ENCODE results near the gene DPP6.

DPP6 gene

GRCh38 chr7:154475864-154476263, 423.7 kb downstream of the DPP6 start:
- no peak for DNase-seq

DNA sequence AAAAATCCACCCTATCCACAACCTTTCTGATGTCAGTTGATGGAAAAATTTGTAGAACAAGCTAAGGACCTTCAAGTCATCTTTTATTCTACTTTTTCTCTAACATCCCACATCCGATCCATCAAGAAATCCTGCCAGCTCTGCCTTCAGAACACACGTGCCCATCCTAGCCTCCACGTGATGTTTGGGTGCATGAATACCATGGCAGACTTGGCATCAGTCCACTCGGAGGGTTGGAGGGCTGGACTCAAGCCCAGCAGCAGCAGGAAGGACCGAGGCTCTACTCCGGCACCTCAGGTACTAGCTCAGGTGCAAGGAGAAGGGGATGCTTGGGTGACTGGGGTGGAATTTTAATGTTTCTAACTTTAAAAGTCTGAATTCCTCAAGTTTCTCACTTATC, 428.6 kb downstream of the DPP6 start:
- DNase-seq: no peak

DNA sequence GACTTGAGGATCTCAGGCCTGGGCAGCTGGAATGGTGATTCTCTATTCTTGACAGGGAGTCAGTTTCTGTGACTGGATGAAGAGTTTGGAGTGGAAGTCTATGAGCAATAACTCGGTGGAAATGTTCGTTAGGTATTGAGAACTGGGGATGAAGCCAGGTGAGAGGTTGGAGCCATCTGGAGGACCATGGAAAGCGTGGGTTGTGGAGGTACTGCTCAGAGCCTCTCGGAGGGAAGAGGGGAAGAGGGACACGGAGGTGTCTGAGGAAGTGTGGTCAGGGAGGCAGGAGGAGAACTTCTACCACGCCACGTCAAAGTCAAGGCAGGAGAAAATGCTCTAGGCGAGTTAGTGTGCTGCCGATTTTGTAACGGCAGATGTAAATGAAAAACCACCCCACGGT, 430.7 kb downstream of the DPP6 start:
- DNase-seq: no peak

GRCh38 chr7:154484406-154484805, 432.2 kb downstream of the DPP6 start:
- no peak for DNase-seq

GRCh38 chr7:154484943-154485342, 432.7 kb downstream of the DPP6 start:
- no peak for DNase-seq

DNA sequence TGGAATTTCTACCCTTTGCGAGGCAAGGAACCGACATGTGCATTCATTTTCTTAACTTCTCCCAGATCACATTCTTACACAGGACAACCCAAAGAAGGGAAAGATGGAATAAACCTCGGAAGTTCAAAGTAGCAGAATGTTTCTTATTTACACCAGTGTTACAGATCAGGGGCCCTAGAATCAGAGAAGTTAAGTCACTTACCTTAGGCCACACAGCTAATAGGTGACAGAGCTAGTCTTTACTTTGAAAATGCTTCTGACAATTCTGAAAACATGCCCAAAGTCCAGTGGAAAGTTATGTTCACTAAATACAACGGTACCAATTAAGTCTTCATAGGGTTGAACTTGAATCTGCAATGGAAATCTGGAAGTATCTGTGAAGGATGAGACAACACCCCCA, 437.7 kb downstream of the DPP6 start:
- DNase-seq: no peak

- DNase-seq: no peak
Measured at GRCh38 chr7:154493594-154493993, 441.4 kb downstream of the DPP6 start.

DNA sequence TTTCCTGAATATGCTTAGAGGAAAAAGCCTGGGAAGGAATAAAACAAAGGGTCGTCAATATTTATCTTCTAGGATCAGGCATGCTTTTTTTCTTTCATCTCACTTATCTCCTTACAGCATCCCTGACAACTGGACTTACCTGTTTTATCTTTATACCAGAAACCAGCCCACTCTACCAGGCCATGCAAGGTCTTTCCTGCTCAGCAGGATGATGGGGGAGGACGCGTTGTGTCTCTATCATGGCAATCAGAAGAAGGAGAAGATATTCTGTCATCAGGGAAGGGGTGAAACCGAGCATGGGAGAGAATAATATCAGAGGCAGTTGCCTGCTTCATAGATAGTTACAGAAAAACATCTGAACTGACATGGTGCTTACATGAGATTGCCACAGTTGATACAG, 445.6 kb downstream of the DPP6 start:
- DNase-seq: no peak

DNA sequence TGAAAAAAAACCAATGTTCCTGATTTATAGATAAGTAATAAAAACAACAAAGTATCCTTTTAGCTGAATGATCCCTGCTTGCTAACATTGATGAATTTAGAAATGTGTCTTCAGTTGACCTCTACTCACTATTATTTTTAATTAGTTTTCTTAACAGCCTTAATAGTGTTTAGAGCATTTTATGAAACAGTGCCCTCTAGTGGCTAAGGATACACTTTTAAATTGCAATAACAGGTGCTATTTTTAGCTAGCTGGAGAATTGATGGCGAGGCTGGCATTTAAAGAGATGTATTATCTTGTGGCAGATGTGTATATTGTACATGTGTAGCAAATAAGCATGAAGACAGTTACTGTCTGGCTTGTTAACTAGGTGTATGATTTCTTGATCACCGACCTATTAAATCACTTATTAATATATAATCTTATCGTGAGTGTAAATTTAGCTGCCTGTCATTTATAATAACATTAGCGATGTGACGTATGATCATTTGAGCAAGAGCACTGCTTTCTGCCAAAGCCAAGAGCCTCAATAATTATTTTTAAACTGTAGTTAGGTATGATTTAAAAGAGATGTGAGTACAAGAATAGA, 451.9 kb downstream of the DPP6 start:
- DNase-seq: peak; percentile 53

- DNase-seq: no peak
Measured at GRCh38 chr7:154504918-154505317, 452.7 kb downstream of the DPP6 start.

- no peak for DNase-seq
Measured at GRCh38 chr7:154505362-154505761, 453.2 kb downstream of the DPP6 start.

GRCh38 chr7:154509192-154509591, 457.0 kb downstream of the DPP6 start:
- no peak for DNase-seq

DNA sequence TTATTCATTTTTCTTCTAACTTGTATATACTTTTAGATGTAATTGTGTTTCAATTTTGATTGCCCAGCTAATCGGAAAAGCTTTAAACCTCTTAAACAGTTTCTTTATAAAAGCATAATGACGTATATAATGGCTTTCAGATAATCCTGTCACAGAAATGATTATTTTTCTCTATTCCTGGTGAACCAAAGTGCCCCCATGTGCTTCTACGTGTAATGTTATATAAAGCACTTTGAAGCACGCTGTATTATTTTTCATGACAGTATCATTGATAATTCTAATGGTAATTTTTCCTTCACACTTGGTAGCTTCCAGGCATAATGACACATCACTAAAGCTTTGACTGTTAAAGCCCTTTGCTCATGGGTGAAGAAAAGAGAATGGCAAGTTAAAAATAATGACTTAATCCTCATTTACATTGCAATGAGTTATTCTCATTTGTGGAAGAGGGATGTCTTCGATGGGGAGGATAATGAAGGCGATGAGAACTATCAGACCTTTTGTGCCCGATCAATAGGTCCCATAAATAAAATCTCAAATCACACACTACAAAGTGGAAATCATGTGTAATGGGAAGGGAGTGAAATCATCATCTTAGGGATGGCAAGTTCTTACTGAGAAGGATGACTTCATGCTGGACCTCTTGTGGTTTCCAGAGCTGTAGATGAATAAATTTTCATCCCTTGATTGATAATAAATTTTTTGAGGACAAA, 460.1 kb downstream of the DPP6 start:
- no peak for DNase-seq

GRCh38 chr7:154517768-154518167, 465.6 kb downstream of the DPP6 start:
- no peak for DNase-seq

GRCh38 chr7:154519229-154519628, 467.0 kb downstream of the DPP6 start:
- DNase-seq: no peak

DNA sequence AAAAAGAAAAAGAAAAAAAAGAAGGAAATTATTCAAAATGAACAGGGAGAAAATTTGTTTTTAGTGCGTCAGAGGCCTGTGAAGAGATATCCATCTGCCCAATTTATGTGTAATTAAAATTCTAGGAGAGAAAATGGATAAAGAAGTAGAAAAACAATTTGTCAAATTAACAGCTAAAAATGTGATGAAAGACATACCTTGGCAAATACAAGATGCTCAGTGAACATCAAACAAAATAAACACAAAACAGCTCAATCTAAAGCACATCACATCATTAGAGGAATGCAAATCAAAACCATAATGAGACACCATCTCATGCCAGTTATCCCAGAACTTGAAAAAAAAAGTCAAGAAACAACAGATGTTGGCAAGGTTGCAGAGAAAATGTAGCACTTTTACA, 477.9 kb downstream of the DPP6 start:
- no peak for DNase-seq

GRCh38 chr7:154532771-154533170, 480.6 kb downstream of the DPP6 start:
- DNase-seq: no peak

DNA sequence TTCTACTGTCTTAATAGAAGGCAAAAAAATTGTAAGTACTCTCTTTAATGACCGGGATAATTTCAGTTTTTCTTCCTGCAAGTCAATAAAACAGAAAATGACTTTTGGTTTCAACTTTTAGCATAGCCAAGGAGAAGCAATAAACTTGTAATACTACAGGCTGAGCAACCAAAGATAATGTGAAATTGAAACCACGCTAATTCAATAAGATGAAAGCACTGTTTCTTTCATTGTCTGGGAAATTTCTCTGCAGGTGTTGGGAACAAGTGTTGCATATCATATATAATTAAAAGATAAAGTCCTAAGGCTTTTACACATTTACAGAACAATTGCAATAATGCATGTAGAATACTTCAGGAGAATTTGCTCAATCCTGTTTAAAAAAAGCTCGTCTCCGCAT, 488.4 kb downstream of the DPP6 start:
- no peak for DNase-seq

DNA sequence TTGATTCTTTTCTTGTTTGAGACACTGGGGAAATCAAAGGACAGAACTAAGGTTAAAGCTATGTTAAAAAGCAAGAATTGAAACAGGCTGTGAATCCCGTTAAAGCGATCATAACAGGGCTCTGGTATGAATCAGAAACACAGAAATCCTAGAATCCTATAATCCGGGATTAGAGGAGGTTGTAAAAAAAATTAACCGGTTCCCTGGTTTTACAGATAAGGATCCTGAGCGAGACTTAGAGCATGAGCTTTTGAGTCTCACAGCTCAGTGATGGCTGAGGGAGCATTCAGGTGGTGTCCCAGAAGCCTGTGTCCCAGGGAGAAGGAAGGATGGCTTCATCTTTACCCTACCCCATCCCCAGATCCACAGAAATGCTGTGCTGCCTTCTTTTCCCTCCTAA, 489.4 kb downstream of the DPP6 start:
- no peak for DNase-seq

DNA sequence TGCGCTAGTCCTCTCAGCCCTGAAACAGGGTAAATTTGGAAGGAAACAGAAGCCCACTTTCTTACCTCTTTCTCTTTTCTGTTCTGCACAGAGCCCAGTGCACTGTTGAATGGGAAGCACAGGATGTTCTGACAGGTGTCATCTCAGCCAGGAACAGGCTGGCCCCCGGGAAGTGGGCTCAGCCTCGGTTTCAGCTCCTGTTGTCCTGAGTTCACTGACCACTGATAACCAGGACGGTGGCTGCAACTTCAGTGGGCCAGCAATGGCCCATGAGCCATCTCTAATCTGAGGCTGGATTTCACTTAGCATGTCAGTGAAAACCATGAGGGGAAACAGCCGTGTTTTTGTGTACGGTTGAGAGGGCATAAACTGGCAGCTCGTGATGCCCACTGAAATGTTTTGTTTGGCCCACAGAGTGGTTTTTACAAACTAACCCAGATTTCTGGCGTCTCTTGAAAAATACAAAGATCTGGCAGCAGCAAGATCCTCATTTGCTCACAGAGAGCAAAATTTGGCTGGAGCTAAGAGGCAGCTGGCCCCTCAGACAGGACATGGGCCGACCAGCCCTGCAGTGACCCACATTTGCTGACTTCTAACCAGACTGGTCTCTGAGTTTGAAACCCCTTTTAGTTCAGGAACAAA, 494.9 kb downstream of the DPP6 start:
- no peak for DNase-seq

- no peak for DNase-seq
Measured at GRCh38 chr7:154553711-154554265, 501.6 kb downstream of the DPP6 start.

GRCh38 chr7:154559454-154559853, 507.3 kb downstream of the DPP6 start:
- DNase-seq: no peak

DNA sequence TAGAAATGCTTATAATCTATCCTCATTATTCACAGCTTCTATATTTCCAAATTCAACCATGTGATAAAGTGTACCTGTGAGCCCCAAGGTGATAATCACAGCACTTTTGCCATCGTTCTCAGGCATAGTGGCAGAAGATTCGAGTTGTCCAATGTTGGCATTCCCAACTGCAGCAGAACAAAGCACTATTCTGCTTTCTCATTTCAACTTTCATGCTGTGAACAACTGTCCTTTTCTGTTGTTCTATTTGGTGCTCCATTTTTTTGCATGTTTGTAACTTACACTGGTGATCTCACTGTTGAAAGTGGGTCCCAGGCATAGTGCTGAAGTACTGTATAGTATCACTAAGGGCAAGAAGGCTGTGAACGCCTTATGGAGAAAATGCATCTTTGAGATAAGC, 512.5 kb downstream of the DPP6 start:
- no peak for DNase-seq

DNA sequence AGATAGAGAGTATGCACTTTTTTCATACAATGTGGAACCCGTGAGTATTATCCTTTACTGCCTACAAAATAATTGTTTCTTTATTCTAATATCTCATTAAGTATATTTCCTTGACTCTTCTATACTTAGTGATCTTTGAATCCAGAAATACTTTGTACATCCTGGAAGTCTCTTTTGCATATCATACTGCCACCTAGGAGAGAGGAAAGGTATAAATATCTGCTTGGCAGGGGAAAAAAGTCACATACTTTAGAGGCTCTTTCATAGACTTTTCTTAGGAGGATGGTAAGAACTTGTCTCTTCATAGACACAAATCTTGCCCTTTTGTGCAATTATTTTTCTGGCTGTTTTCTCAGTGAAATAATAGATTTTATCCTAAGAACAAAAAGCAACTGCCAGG, 514.7 kb downstream of the DPP6 start:
- DNase-seq: no peak
